CD4-positive, alpha-beta memory T cell (primary cell): ENCODE measurements around the gene CORT. TPM values are rescaled to one million over a fixed set of nuclear protein-coding genes. Genes with fewer than 3 reads are reported as not detected.

ENCODE experiments used
- CTCF ChIA-PET: fragments of 350-600 bp; sonication (Branson Sonifier 250); formaldehyde crosslinking; loops from one replicate; lab custom pipeline; 2021; ENCODE audit warnings: inconsistent platforms; ENCODE audit not compliant: partially characterized antibody; lab: Charles Lee
- POLR2A ChIA-PET: fragments of 350-600 bp; sonication (Branson Sonifier 250); formaldehyde crosslinking; loops from one replicate; lab custom pipeline; 2021; ENCODE audit not compliant: partially characterized antibody; lab: Charles Lee
- DNase-seq, 5 donors: peaks; one replicate each; pipeline versions ENCODE4 v3.0.0 to v3.0.0-alpha.2; 2020 to 2022; ENCODE audit warnings: mixed read lengths in 1 of 5
- H3K27ac ChIP-seq: one replicate; pipeline ENCODE4 v1.7.0; 2013; ENCODE audit warnings: low read depth, low read length
- H3K27me3 ChIP-seq: 2 replicates; pipeline ENCODE4 v1.7.0; 2013; ENCODE audit warnings: mild to moderate bottlenecking, low read length, moderate library complexity; ENCODE audit not compliant: insufficient read depth
- H3K36me3 ChIP-seq: 2 replicates; pipeline ENCODE4 v1.7.0; 2013; ENCODE audit warnings: mild to moderate bottlenecking, low read length, moderate library complexity; ENCODE audit not compliant: insufficient read depth
- H3K4me1 ChIP-seq: 2 replicates; pipeline ENCODE4 v1.7.0; 2013; ENCODE audit warnings: mild to moderate bottlenecking, low read length, moderate library complexity; ENCODE audit not compliant: insufficient read depth
- H3K4me3 ChIP-seq, 2 donors: one replicate each; pipeline ENCODE4 v1.7.0; 2013; ENCODE audit warnings: low read length in 2 of 2, mild to moderate bottlenecking in 1 of 2
- H3K9me3 ChIP-seq, 2 donors: one replicate each; pipeline ENCODE4 v1.7.0; 2013; ENCODE audit warnings: low read length in 2 of 2, control low read depth in 1 of 2; ENCODE audit not compliant: control insufficient read depth in 1 of 2
- H3K27ac Mint-ChIP-seq, 7 donors: one replicate each; pipeline ENCODE4 v1.8.0; 2020 to 2021; ENCODE audit warnings: mixed read lengths in 7 of 7, mild to moderate bottlenecking in 6 of 7, inconsistent platforms in 3 of 7, moderate library complexity in 3 of 7
- H3K27me3 Mint-ChIP-seq, 2 donors: one replicate each; pipeline ENCODE4 v1.8.0; 2020 to 2021; ENCODE audit warnings: mixed read lengths in 2 of 2
- H3K36me3 Mint-ChIP-seq, 2 donors: one replicate each; pipeline ENCODE4 v1.8.0; 2020 to 2021; ENCODE audit warnings: mixed read lengths in 2 of 2, inconsistent platforms in 1 of 2, mild to moderate bottlenecking in 1 of 2
- H3K4me1 Mint-ChIP-seq, 4 donors: one replicate each; pipeline ENCODE4 v1.8.0; 2020 to 2021; ENCODE audit warnings: mixed read lengths in 4 of 4, mild to moderate bottlenecking in 1 of 4
- H3K4me3 Mint-ChIP-seq, 8 donors: one replicate each; pipeline ENCODE4 v1.8.0; 2020 to 2021; ENCODE audit warnings: mixed read lengths in 8 of 8, mild to moderate bottlenecking in 7 of 8, moderate library complexity in 6 of 8, inconsistent platforms in 3 of 8
- H3K9me3 Mint-ChIP-seq, 8 donors: one replicate each; pipeline ENCODE4 v1.8.0; 2020 to 2021; ENCODE audit warnings: mixed read lengths in 8 of 8, mild to moderate bottlenecking in 5 of 8, inconsistent platforms in 3 of 8, moderate library complexity in 1 of 8
- intact Hi-C: fragments of 100-400 bp; cut with micrococcal nuclease; formaldehyde crosslinking; loops from one replicate; pipeline ENCODE4 v1.15.1; 2023
- polyA plus RNA-seq, 2 donors: library from polyadenylated mRNA; unstranded; fragments of 300-500 nt; fragmentation: Illumina TruSeq; gene quantifications; one replicate each; pipeline ENCODE4 v1.2.3, GENCODE V29; 2021
- total RNA-seq, 2 experiments: library from RNA; stranded (reverse); gene quantifications; one replicate each; pipeline ENCODE4 v1.2.3, GENCODE V29; 2021

CORT gene
- total and polyA plus RNA-seq, 4 experiments from 2014 or later = not detected

GRCh38 chr1:10437052-10437451 is 12.8 kb upstream of the CORT start:
- H3K36me3 Mint-ChIP-seq = peaks cover 0 to 1% of the 10 kb centered on the region in 2 donors
- Histone ChIP-seq H3K36me3 (peaks cover 5% of the 10 kb centered on the region), H3K4me1 (no peaks in the 10 kb centered on the region), H3K4me3 (no peak overlapping the region), H3K27me3 (no peaks in the 10 kb centered on the region), H3K9me3 (no peaks in the 10 kb centered on the region), H3K27ac (no peak overlapping the region)
- H3K27me3 Mint-ChIP-seq = no peaks in the 10 kb centered on the region
- H3K9me3 Mint-ChIP-seq = no peaks in the 10 kb centered on the region
- intact Hi-C loops = no loop called here
- no peak overlapping the region for H3K4me3 Mint-ChIP-seq
- no peak for DNase-seq
- POLR2A ChIA-PET = interaction anchor here (1.1 kb wide), 1 partner anchor 66 kb away, joined by 3 read pairs; no protein-coding TSS in a partner anchor
- peak overlapping the region in 1 of 7 donors; percentile 35 for H3K27ac Mint-ChIP-seq
- peaks cover 0 to 4% (median 1%) of the 10 kb centered on the region in 4 donors for H3K4me1 Mint-ChIP-seq
- CTCF ChIA-PET = interaction anchor here (0.8 to 3.0 kb wide), 4 partner anchors 17 to 227 kb away, joined by 3 to 9 read pairs (median 4); no protein-coding TSS in a partner anchor

DNA sequence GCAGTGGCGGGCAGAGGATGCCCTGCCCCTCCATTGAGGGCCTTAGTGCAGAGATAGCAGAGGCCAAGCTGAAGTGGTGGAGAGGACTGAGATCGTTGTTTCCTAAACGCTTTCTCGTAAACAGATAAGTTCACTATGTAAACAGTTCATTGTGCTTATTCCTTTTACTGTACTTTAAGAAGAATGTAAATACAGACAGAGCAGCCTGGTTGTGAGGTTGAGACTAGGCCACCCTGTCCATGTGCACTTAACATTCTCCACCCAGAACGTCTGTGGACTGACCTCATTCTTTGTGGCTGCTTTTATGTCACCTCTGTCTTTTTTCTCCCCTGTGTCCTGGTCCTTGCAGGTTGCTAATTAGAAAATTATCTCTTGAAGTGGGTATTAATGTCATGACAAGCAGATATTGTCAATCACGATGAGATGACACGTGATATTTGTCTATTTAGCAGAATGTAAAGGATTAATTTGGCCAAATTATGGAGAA is 11.1 kb upstream of the CORT start:
- POLR2A ChIA-PET = no interaction called here
- Histone ChIP-seq H3K9me3 (no peaks in the 10 kb centered on the region), H3K27ac (no peak overlapping the region), H3K27me3 (no peaks in the 10 kb centered on the region), H3K4me3 (no peak overlapping the region), H3K36me3 (peaks cover 5% of the 10 kb centered on the region), H3K4me1 (no peaks in the 10 kb centered on the region)
- no peaks in the 10 kb centered on the region for H3K27me3 Mint-ChIP-seq
- H3K9me3 Mint-ChIP-seq = no peaks in the 10 kb centered on the region
- no peaks in the 10 kb centered on the region for H3K4me1 Mint-ChIP-seq
- H3K36me3 Mint-ChIP-seq = peaks cover 0 to 1% of the 10 kb centered on the region in 2 donors
- CTCF ChIA-PET = no interaction called here
- H3K4me3 Mint-ChIP-seq = no peak overlapping the region
- DNase-seq = no peak
- H3K27ac Mint-ChIP-seq = peak overlapping the region in 1 of 7 donors; percentile 71
- intact Hi-C loops = no loop called here

GRCh38 chr1:10440305-10440704 is 9.5 kb upstream of the CORT start:
- POLR2A ChIA-PET = no interaction called here
- CTCF ChIA-PET = no interaction called here
- no peaks in the 10 kb centered on the region for H3K27me3 Mint-ChIP-seq
- H3K36me3 Mint-ChIP-seq = peaks cover 1 to 4% of the 10 kb centered on the region in 2 donors
- Histone ChIP-seq H3K27ac (no peak overlapping the region), H3K4me3 (no peak overlapping the region), H3K27me3 (no peaks in the 10 kb centered on the region), H3K36me3 (peaks cover 5% of the 10 kb centered on the region), H3K4me1 (no peaks in the 10 kb centered on the region), H3K9me3 (no peaks in the 10 kb centered on the region)
- H3K9me3 Mint-ChIP-seq = no peaks in the 10 kb centered on the region
- H3K4me1 Mint-ChIP-seq = no peaks in the 10 kb centered on the region
- no peak for DNase-seq
- no peak overlapping the region for H3K27ac Mint-ChIP-seq
- H3K4me3 Mint-ChIP-seq = no peak overlapping the region
- intact Hi-C loops = no loop called here

DNA sequence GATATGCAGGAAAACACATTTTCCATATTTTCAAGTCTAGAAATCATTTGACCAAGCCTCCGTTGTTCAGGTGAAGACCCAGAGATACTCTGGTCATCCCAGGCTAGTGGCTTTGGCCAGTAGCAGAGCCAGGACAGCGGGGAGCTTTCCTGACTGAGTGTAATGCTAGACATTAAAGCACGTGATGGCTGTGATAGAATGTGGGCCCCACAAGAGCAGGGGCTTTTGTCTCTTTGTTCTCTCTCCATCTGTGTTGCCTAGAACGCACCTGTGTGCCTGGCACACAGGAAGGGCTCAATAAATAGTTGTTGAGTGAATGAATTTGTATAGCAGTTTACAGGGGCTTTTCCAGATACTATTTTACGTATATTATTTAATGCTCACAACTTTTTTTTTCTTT is 9.0 kb upstream of the CORT start:
- Mint-ChIP-seq H3K4me1 (no peaks in the 10 kb centered on the region), H3K9me3 (no peaks in the 10 kb centered on the region), H3K27ac (no peak overlapping the region), H3K4me3 (no peak overlapping the region), H3K36me3 (peaks cover 1 to 4% of the 10 kb centered on the region in 2 donors), H3K27me3 (no peaks in the 10 kb centered on the region)
- no peaks in the 10 kb centered on the region for H3K9me3 ChIP-seq
- ChIA-PET CTCF (no interaction called here), POLR2A (no interaction called here)
- H3K27ac ChIP-seq = no peak overlapping the region
- DNase-seq = no peak
- no peak overlapping the region for H3K4me3 ChIP-seq
- intact Hi-C loops = no loop called here
- H3K4me1 ChIP-seq = no peaks in the 10 kb centered on the region
- H3K27me3 ChIP-seq = no peaks in the 10 kb centered on the region
- peaks cover 5% of the 10 kb centered on the region for H3K36me3 ChIP-seq

GRCh38 chr1:10444248-10444647 is 5.6 kb upstream of the CORT start:
- no peaks in the 10 kb centered on the region for H3K27me3 ChIP-seq
- Mint-ChIP-seq H3K27me3 (no peaks in the 10 kb centered on the region), H3K27ac (no peak overlapping the region), H3K9me3 (no peaks in the 10 kb centered on the region), H3K36me3 (peaks cover 1 to 4% of the 10 kb centered on the region in 2 donors), H3K4me1 (peaks cover 0 to 2% (median 0%) of the 10 kb centered on the region in 4 donors), H3K4me3 (no peak overlapping the region)
- CTCF ChIA-PET = no interaction called here
- POLR2A ChIA-PET = interaction anchor here (1.1 kb wide), 1 partner anchor 234 kb away, joined by 3 read pairs; the partner anchor contains the start of gene KIF1B
- H3K4me3 ChIP-seq = no peak overlapping the region
- H3K9me3 ChIP-seq = no peaks in the 10 kb centered on the region
- H3K27ac ChIP-seq = no peak overlapping the region
- H3K4me1 ChIP-seq = no peaks in the 10 kb centered on the region
- H3K36me3 ChIP-seq = peaks cover 5% of the 10 kb centered on the region
- no peak for DNase-seq
- intact Hi-C loops = no loop called here

- DNase-seq = no peak
- peaks cover 0 to 2% (median 0%) of the 10 kb centered on the region in 4 donors for H3K4me1 Mint-ChIP-seq
- intact Hi-C loops = no loop called here
- POLR2A ChIA-PET = interaction anchor here (1.1 kb wide), 1 partner anchor 234 kb away, joined by 3 read pairs; the partner anchor contains the start of gene KIF1B
- no peaks in the 10 kb centered on the region for H3K27me3 Mint-ChIP-seq
- no peak overlapping the region for H3K4me3 Mint-ChIP-seq
- Histone ChIP-seq H3K4me3 (no peak overlapping the region), H3K9me3 (no peaks in the 10 kb centered on the region), H3K4me1 (no peaks in the 10 kb centered on the region), H3K27me3 (no peaks in the 10 kb centered on the region), H3K27ac (no peak overlapping the region), H3K36me3 (peaks cover 5% of the 10 kb centered on the region)
- H3K9me3 Mint-ChIP-seq = no peaks in the 10 kb centered on the region
- CTCF ChIA-PET = no interaction called here
- H3K27ac Mint-ChIP-seq = peak overlapping the region in 2 of 7 donors; percentile 29 to 46
- H3K36me3 Mint-ChIP-seq = peaks cover 1 to 4% of the 10 kb centered on the region in 2 donors
Observed at GRCh38 chr1:10444795-10445397, 4.9 kb upstream of the CORT start.

GRCh38 chr1:10446790-10447422 is 2.9 kb upstream of the CORT start:
- CTCF ChIA-PET = interaction anchor here (1.1 to 1.3 kb wide), 2 partner anchors 11 to 48 kb away, joined by 4 read pairs; no protein-coding TSS in a partner anchor
- peaks cover 0 to 4% of the 10 kb centered on the region in 2 donors for H3K36me3 Mint-ChIP-seq
- no peak overlapping the region for H3K27ac Mint-ChIP-seq
- no peak for DNase-seq
- peaks cover 0 to 2% (median 0%) of the 10 kb centered on the region in 4 donors for H3K4me1 Mint-ChIP-seq
- no peaks in the 10 kb centered on the region for H3K9me3 Mint-ChIP-seq
- no peaks in the 10 kb centered on the region for H3K9me3 ChIP-seq
- no peak overlapping the region for H3K4me3 Mint-ChIP-seq
- H3K27me3 Mint-ChIP-seq = no peaks in the 10 kb centered on the region
- H3K4me1 ChIP-seq = no peaks in the 10 kb centered on the region
- H3K27ac ChIP-seq = no peak overlapping the region
- intact Hi-C loops = no loop called here
- no peaks in the 10 kb centered on the region for H3K36me3 ChIP-seq
- POLR2A ChIA-PET = no interaction called here
- no peaks in the 10 kb centered on the region for H3K27me3 ChIP-seq
- H3K4me3 ChIP-seq = no peak overlapping the region
